Fibroblast of villous mesenchyme (primary cell): Measurements from ENCODE around the gene KRT7. TPM values are rescaled to one million over a fixed set of nuclear protein-coding genes. Genes with fewer than 3 reads are reported as not detected.

ENCODE experiments used
- DNase-seq: peaks from one replicate; pipeline ENCODE4 v3.0.0-alpha.2; 2010; ENCODE audit warnings: low read depth
- H3K4me3 ChIP-seq: 2 replicates; pipeline ENCODE4 v1.5.1; 2011; ENCODE audit warnings: low read depth, mild to moderate bottlenecking, low read length
- CTCF ChIP-seq: IDR thresholded peaks from 2 replicates; pipeline ENCODE4 v1.5.1; 2012; ENCODE audit warnings: low read depth, mild to moderate bottlenecking, low read length; ENCODE audit not compliant: insufficient read depth
- total RNA-seq: library from RNA; depleted of rRNA; stranded (reverse); fragments of >200 nt; gene quantifications from 2 replicates; pipeline ENCODE4 v1.2.3, GENCODE V29; 2012

Gene KRT7
- total RNA-seq, 1 donor = 36.7 TPM

DNA sequence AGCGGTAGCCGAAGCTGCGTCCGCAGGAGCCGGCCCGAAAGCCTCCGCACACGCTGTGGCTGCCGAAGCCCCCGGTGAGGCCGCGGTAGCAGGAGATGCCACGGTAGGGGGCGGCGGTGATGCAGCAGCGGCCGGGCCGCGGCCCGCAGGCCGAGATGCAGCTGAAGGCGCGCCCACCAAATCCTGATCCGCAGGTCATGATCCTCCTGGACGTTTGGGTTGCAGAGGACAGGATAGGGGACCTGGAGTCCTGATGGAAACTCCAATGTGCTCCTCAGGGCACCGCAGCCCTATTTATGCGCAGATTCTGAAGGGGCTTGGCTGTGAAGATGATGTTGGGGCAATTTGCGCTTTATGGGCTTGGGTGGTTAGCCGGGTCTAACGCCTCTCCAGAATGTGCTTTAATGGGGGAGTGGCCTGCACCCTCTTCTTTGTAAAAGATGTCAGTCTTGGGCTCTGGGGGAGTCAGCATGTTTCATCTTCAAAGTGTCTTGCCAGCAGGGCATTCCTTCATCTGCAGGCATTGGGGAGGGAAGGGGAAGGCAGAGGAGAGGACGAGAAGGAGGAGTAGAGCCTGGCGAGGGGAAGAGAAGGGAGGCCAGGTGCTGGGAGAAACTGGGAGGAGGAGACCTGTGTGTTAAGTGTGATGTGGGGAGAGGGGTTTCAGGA, 58.4 kb downstream of the KRT7 start, which contains the start of gene KRT81:
Gene KRT81, minus strand, starts transcription at position 268 of the 669 bp plus-strand sequence. Its CDS starts 69 bp downstream, at position 199.
- no peak within 1 kb of the TSS for H3K4me3 ChIP-seq
- no peak for DNase-seq
- TF ChIP-seq CTCF = no peak

DNA sequence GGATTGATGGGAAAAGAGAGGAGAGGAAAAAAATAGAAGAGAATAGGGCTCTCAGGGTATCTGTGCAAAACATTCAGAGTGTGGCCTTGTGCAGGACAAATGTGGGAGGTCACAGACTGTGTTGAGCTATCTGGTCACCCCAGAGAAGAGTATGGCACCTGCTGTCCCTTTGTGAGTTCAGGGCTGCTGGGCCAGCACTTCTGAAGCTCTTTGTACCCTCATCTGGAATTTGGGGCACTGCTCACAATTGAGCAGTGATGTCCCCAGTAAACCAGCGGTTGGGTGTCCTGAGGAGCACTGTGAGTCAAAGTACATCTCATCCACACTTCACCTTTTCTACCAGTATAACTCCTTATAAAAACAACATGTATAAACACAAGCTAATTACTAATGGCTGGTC, 60.9 kb downstream of the KRT7 start:
- no peak for TF ChIP-seq CTCF
- no peak for DNase-seq
- no peak overlapping the region for H3K4me3 ChIP-seq

DNA sequence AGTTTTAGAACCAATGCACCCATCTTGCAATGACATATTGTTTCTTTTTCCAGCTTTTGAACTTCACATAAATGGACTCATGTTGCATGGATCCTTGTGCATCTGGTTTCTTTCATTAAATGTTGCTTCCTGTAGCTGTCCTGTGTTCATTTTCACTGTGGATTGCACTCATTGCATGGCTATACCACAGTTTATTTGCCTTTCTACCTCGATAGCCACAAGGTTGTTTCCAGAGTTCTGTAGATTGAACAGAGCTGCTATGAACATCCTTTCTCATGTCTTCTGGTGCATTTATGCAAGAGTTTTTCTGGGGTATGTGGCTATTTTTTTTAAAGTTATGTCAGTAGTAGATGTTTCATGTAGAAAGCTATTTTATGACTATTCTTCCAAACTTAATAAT, 61.8 kb downstream of the KRT7 start:
- no peak for DNase-seq
- TF ChIP-seq CTCF = no peak
- no peak overlapping the region for H3K4me3 ChIP-seq

DNA sequence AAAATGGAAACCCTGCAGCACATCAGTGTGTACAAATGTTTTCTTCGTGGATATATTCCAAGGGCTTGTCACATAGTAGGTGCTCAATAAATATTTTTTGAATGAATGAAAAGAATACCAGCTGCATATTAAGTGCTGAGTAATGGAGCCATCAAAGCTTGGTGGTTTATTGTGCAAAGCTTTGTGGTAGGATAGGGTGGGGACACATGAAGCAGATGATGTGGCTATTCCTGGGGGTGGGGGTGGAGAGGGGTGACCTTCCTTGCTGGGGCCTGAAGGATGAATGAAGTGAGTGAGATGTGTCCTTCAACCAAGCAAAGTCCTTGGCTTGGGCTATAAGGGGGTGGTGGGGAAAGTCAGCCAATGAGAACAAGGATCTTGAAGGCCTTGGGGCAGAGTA, 62.6 kb downstream of the KRT7 start:
- TF ChIP-seq CTCF = no peak
- no peak for DNase-seq
- no peak overlapping the region for H3K4me3 ChIP-seq

DNA sequence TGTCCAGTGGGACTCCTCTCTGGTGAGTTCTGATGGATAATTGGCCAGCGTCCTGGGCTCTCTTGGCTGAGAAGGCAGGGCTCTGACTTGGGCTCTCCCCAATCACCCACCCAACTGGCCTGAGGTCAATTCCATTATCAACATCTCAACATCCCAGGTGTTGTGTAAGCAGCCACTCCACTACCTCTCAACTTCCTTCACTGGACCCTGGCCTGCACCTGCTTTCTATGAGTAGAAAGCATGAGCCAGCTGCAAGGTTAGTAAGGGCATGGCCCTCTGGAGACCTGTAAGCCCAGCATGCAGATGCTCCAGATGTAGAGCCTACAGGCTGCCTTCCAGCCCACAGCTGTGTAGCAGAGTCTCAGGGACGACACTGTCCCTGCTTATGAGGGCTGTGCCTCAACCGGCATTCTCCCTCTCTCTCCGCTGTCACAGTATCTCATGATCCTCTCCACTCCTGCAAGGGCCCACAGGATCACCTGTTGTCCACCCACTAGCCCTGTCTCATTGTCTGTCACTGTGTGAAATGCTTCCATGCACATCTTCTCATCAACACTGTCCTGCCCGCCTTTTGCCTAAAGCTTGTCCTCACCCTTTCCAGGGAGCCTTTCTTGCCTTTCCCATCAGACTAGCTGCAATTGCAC, 63.7 kb downstream of the KRT7 start:
- H3K4me3 ChIP-seq = no peak overlapping the region

More for the DNA sequence above, 63.7 kb downstream of the KRT7 start:
- no peak for DNase-seq
- TF ChIP-seq CTCF = no peak

Other genes with a start within 250 kb of the KRT7 start
- 2.2 and 7.7 TPM in 2 replicates for gene TAMALIN, start 226.3 kb upstream of the KRT7 start, total RNA-seq
- 2.2 and 2.9 TPM in 2 replicates for gene NR4A1, start 181.8 kb upstream of the KRT7 start, total RNA-seq
- 70.0 and 71.8 TPM in 2 replicates for gene ATG101, start 163.3 kb upstream of the KRT7 start, total RNA-seq
- gene SMIM41, start 153.5 kb upstream of the KRT7 start, total RNA-seq = 0.32 and 0.43 TPM in 2 replicates
- 0.32 and 1.3 TPM in 2 replicates for gene KRT80, start 41.2 kb upstream of the KRT7 start, total RNA-seq
- gene KRT86, start 41.4 kb downstream of the KRT7 start, total RNA-seq = under 0.01 TPM in 1 of 2 replicates, not detected in the other
- not detected in 2 replicates for gene KRT81, start 58.3 kb downstream of the KRT7 start, total RNA-seq
- not detected in 2 replicates for gene KRT83, start 88.2 kb downstream of the KRT7 start, total RNA-seq
- not detected in 2 replicates for gene KRT85, start 134.2 kb downstream of the KRT7 start, total RNA-seq
- gene KRT84, start 152.4 kb downstream of the KRT7 start, total RNA-seq = not detected in 2 replicates
- not detected in 2 replicates for gene KRT82, start 173.1 kb downstream of the KRT7 start, total RNA-seq
- not detected in 2 replicates for gene KRT75, start 201.1 kb downstream of the KRT7 start, total RNA-seq
- not detected in 2 replicates for gene KRT6B, start 218.9 kb downstream of the KRT7 start, total RNA-seq
- gene KRT6C, start 240.6 kb downstream of the KRT7 start, total RNA-seq = not detected in 2 replicates